ENCODE data around the gene CADPS. TPM values are rescaled to one million over a fixed set of nuclear protein-coding genes. Genes with fewer than 3 reads are reported as not detected.
A peak's percentile ranks its signal among the peaks of the same experiment; 100 is the strongest.

CADPS gene
- total RNA-seq, 4 donors from 2014 or later: 1.0 to 8.1 (median 2.0) TPM

GRCh38 chr3:62571916-62572315 is 303.3 kb downstream of the CADPS start:
- Histone ChIP-seq H3K27ac (replicated peaks in 1 of 4) (no peak overlapping the region), H3K36me3 (no peaks in the 10 kb centered on the region), H3K4me3 (no peak overlapping the region), H3K4me1 (peaks cover 0 to 5% (median 0%) of the 10 kb centered on the region in 4 donors), H3K9me3 (no peaks in the 10 kb centered on the region), H3K27me3 (no peaks in the 10 kb centered on the region)
- intact Hi-C loops (cut with DNase I): no loop called here
- no peak for TF ChIP-seq POLR2A (IDR thresholded peaks at IDR 0.05; ENCODE audit: low read depth)
- TF ChIP-seq CTCF (IDR thresholded peaks at IDR 0.05): no peak
- no peak for TF ChIP-seq EP300 (IDR thresholded peaks at IDR 0.05)
- TF ChIP-seq POLR2AphosphoS5 (IDR thresholded peaks at IDR 0.05): no peak
- 95% methylated on average over 4 of the region's 4 CpGs for WGBS
- no peak for DNase-seq (ENCODE audit: extremely low spot score)

GRCh38 chr3:62570888-62571287 is 304.3 kb downstream of the CADPS start:
- TF ChIP-seq POLR2AphosphoS5 (IDR thresholded peaks at IDR 0.05): no peak
- no peak for TF ChIP-seq POLR2A (IDR thresholded peaks at IDR 0.05; ENCODE audit: low read depth)
- TF ChIP-seq EP300 (IDR thresholded peaks at IDR 0.05): no peak
- TF ChIP-seq CTCF (IDR thresholded peaks at IDR 0.05): no peak
- DNase-seq (ENCODE audit: extremely low spot score): peak; percentile 53
- WGBS: 66% methylated on average over 6 of the region's 6 CpGs
- H3K4me1 ChIP-seq: peaks cover 0 to 5% (median 0%) of the 10 kb centered on the region in 4 donors
- H3K4me3 ChIP-seq: no peak overlapping the region
- H3K27ac ChIP-seq (replicated peaks in 1 of 4): no peak overlapping the region
- no peaks in the 10 kb centered on the region for H3K27me3 ChIP-seq
- intact Hi-C loops (cut with DNase I): no loop called here
- H3K36me3 ChIP-seq: no peaks in the 10 kb centered on the region
- H3K9me3 ChIP-seq: no peaks in the 10 kb centered on the region

GRCh38 chr3:62569609-62570008 is 305.6 kb downstream of the CADPS start:
- no peak for DNase-seq (ENCODE audit: extremely low spot score)
- Histone ChIP-seq H3K9me3 (no peaks in the 10 kb centered on the region), H3K27ac (replicated peaks in 1 of 4) (no peak overlapping the region), H3K36me3 (no peaks in the 10 kb centered on the region), H3K4me3 (no peak overlapping the region), H3K4me1 (peaks cover 0 to 5% (median 0%) of the 10 kb centered on the region in 4 donors), H3K27me3 (no peaks in the 10 kb centered on the region)
- intact Hi-C loops (cut with DNase I): no loop called here
- TF ChIP-seq POLR2A (IDR thresholded peaks at IDR 0.05; ENCODE audit: low read depth) (no peak), CTCF (IDR thresholded peaks at IDR 0.05) (no peak), POLR2AphosphoS5 (IDR thresholded peaks at IDR 0.05) (no peak)

- WGBS: 62% methylated on average over 10 of the region's 11 CpGs
- DNase-seq (ENCODE audit: extremely low spot score): no peak
- no peaks in the 10 kb centered on the region for H3K9me3 ChIP-seq
- H3K4me1 ChIP-seq: peaks cover 0 to 5% (median 0%) of the 10 kb centered on the region in 4 donors
- H3K27me3 ChIP-seq: no peaks in the 10 kb centered on the region
- no peak overlapping the region for H3K4me3 ChIP-seq
- H3K27ac ChIP-seq (replicated peaks in 1 of 4): no peak overlapping the region
- intact Hi-C loops (cut with DNase I): no loop called here
- TF ChIP-seq EP300 (IDR thresholded peaks at IDR 0.05): no peak
- H3K36me3 ChIP-seq: no peaks in the 10 kb centered on the region
These were observed 307.9 kb downstream of the CADPS start for GRCh38 chr3:62567097-62568021.

GRCh38 chr3:62566022-62566557 is 309.1 kb downstream of the CADPS start:
- Histone ChIP-seq H3K4me1 (peaks cover 0 to 5% (median 0%) of the 10 kb centered on the region in 4 donors), H3K36me3 (no peaks in the 10 kb centered on the region), H3K27ac (replicated peaks in 1 of 4) (no peak overlapping the region), H3K4me3 (no peak overlapping the region), H3K27me3 (no peaks in the 10 kb centered on the region), H3K9me3 (no peaks in the 10 kb centered on the region)
- no peak for TF ChIP-seq EP300 (IDR thresholded peaks at IDR 0.05)
- no peak for TF ChIP-seq POLR2A (IDR thresholded peaks at IDR 0.05; ENCODE audit: low read depth)
- TF ChIP-seq CTCF (IDR thresholded peaks at IDR 0.05): no peak
- no peak for TF ChIP-seq POLR2AphosphoS5 (IDR thresholded peaks at IDR 0.05)
- DNase-seq (ENCODE audit: extremely low spot score): no peak
- intact Hi-C loops (cut with DNase I): no loop called here
- 82% methylated on average over 6 of the region's 6 CpGs for WGBS
